ENCODE results near the gene DNAJC15. TPM values are rescaled to one million over a fixed set of nuclear protein-coding genes. Genes with fewer than 3 reads are reported as not detected.

Gene DNAJC15
- total RNA-seq, 2 experiments from 2014 or later: 12.3 to 14.2 TPM

GRCh38 chr13:43129511-43130110, 106.2 kb downstream of the DNAJC15 start:
- Mint-ChIP-seq H3K36me3 (ENCODE audit: low read depth) (no peaks in the 10 kb centered on the region), H3K4me3 (no peak overlapping the region), H3K4me1 (ENCODE audit: low read depth) (peaks cover 15% of the 10 kb centered on the region), H3K9me3 (ENCODE audit: insufficient read depth) (no peaks in the 10 kb centered on the region), H3K27ac (no peak overlapping the region), H3K27me3 (ENCODE audit: low read depth) (peaks cover 5% of the 10 kb centered on the region)
- POLR2A ChIA-PET: interaction anchor here (0.6 kb wide), 1 partner anchor 233 kb away, joined by 5 read pairs; no protein-coding TSS in a partner anchor
- DNase-seq: no peak
- CTCF ChIA-PET: interaction anchor here (0.6 to 1.1 kb wide), 2 partner anchors 12 to 824 kb away, joined by 3 to 4 read pairs; no protein-coding TSS in a partner anchor
- no peak for ATAC-seq

- peaks cover 11% of the 10 kb centered on the region for H3K4me1 Mint-ChIP-seq (ENCODE audit: low read depth)
- DNase-seq: no peak
- no peak for ATAC-seq
- no peaks in the 10 kb centered on the region for H3K36me3 Mint-ChIP-seq (ENCODE audit: low read depth)
- H3K9me3 Mint-ChIP-seq (ENCODE audit: insufficient read depth): no peaks in the 10 kb centered on the region
- peaks cover 5% of the 10 kb centered on the region for H3K27me3 Mint-ChIP-seq (ENCODE audit: low read depth)
- CTCF ChIA-PET: interaction anchor here (0.8 to 1.4 kb wide), 2 partner anchors 47 to 163 kb away, joined by 3 to 6 read pairs; no protein-coding TSS in a partner anchor
- POLR2A ChIA-PET: no interaction called here
- no peak overlapping the region for H3K4me3 Mint-ChIP-seq
- H3K27ac Mint-ChIP-seq: no peak overlapping the region
Observed at GRCh38 chr13:43132257-43132656, 108.9 kb downstream of the DNAJC15 start.

- H3K4me3 Mint-ChIP-seq: no peak overlapping the region
- ATAC-seq (no peak), DNase-seq (no peak)
- ChIA-PET CTCF (interaction anchor here (1.4 kb wide), 1 partner anchor 164 kb away, joined by 6 read pairs; no protein-coding TSS in a partner anchor), POLR2A (no interaction called here)
- no peaks in the 10 kb centered on the region for H3K36me3 Mint-ChIP-seq (ENCODE audit: low read depth)
- H3K4me1 Mint-ChIP-seq (ENCODE audit: low read depth): peaks cover 5% of the 10 kb centered on the region
- H3K27me3 Mint-ChIP-seq (ENCODE audit: low read depth): peaks cover 8% of the 10 kb centered on the region
- H3K9me3 Mint-ChIP-seq (ENCODE audit: insufficient read depth): no peaks in the 10 kb centered on the region
- H3K27ac Mint-ChIP-seq: no peak overlapping the region
Observed at GRCh38 chr13:43132911-43133310, 109.5 kb downstream of the DNAJC15 start.

- H3K36me3 Mint-ChIP-seq (ENCODE audit: low read depth): no peaks in the 10 kb centered on the region
- DNase-seq: no peak
- ChIA-PET CTCF (no interaction called here), POLR2A (no interaction called here)
- H3K4me3 Mint-ChIP-seq: no peak overlapping the region
- H3K4me1 Mint-ChIP-seq (ENCODE audit: low read depth): no peaks in the 10 kb centered on the region
- H3K27me3 Mint-ChIP-seq (ENCODE audit: low read depth): peaks cover 12% of the 10 kb centered on the region
- no peaks in the 10 kb centered on the region for H3K9me3 Mint-ChIP-seq (ENCODE audit: insufficient read depth)
- no peak for ATAC-seq
- no peak overlapping the region for H3K27ac Mint-ChIP-seq
Observed at GRCh38 chr13:43133792-43134191, 110.4 kb downstream of the DNAJC15 start.

- Mint-ChIP-seq H3K4me3 (no peak overlapping the region), H3K27me3 (ENCODE audit: low read depth) (peaks cover 9% of the 10 kb centered on the region), H3K9me3 (ENCODE audit: insufficient read depth) (no peaks in the 10 kb centered on the region), H3K36me3 (ENCODE audit: low read depth) (no peaks in the 10 kb centered on the region), H3K27ac (no peak overlapping the region), H3K4me1 (ENCODE audit: low read depth) (no peaks in the 10 kb centered on the region)
- DNase-seq (no peak), ATAC-seq (no peak)
- ChIA-PET CTCF (no interaction called here), POLR2A (no interaction called here)
Observed at GRCh38 chr13:43134868-43135267, 111.5 kb downstream of the DNAJC15 start.

GRCh38 chr13:43135516-43135915, 112.1 kb downstream of the DNAJC15 start:
- no peaks in the 10 kb centered on the region for H3K4me1 Mint-ChIP-seq (ENCODE audit: low read depth)
- ATAC-seq (no peak), DNase-seq (no peak)
- no peaks in the 10 kb centered on the region for H3K36me3 Mint-ChIP-seq (ENCODE audit: low read depth)
- no peak overlapping the region for H3K4me3 Mint-ChIP-seq
- CTCF ChIA-PET: no interaction called here
- no peaks in the 10 kb centered on the region for H3K9me3 Mint-ChIP-seq (ENCODE audit: insufficient read depth)
- H3K27ac Mint-ChIP-seq: no peak overlapping the region
- H3K27me3 Mint-ChIP-seq (ENCODE audit: low read depth): peaks cover 9% of the 10 kb centered on the region
- POLR2A ChIA-PET: no interaction called here

- ChIA-PET POLR2A (no interaction called here), CTCF (no interaction called here)
- no peaks in the 10 kb centered on the region for H3K9me3 Mint-ChIP-seq (ENCODE audit: insufficient read depth)
- ATAC-seq (no peak), DNase-seq (no peak)
- no peak overlapping the region for H3K27ac Mint-ChIP-seq
- no peak overlapping the region for H3K4me3 Mint-ChIP-seq
- peaks cover 7% of the 10 kb centered on the region for H3K27me3 Mint-ChIP-seq (ENCODE audit: low read depth)
- H3K4me1 Mint-ChIP-seq (ENCODE audit: low read depth): no peaks in the 10 kb centered on the region
- H3K36me3 Mint-ChIP-seq (ENCODE audit: low read depth): no peaks in the 10 kb centered on the region
Observed at GRCh38 chr13:43136920-43137575, 113.7 kb downstream of the DNAJC15 start.

- no peak for DNase-seq
- ATAC-seq: no peak
- H3K4me3 Mint-ChIP-seq: no peak overlapping the region
- CTCF ChIA-PET: no interaction called here
- no peak overlapping the region for H3K27ac Mint-ChIP-seq
- POLR2A ChIA-PET: interaction anchor here (0.6 kb wide), 1 partner anchor 665 kb away, joined by 3 read pairs; no protein-coding TSS in a partner anchor
- no peaks in the 10 kb centered on the region for H3K4me1 Mint-ChIP-seq (ENCODE audit: low read depth)
- H3K27me3 Mint-ChIP-seq (ENCODE audit: low read depth): peaks cover 7% of the 10 kb centered on the region
- no peaks in the 10 kb centered on the region for H3K36me3 Mint-ChIP-seq (ENCODE audit: low read depth)
- H3K9me3 Mint-ChIP-seq (ENCODE audit: insufficient read depth): no peaks in the 10 kb centered on the region
Observed at GRCh38 chr13:43139211-43139610, 115.8 kb downstream of the DNAJC15 start.

- ATAC-seq (no peak), DNase-seq (no peak)
- Mint-ChIP-seq H3K4me1 (ENCODE audit: low read depth) (no peaks in the 10 kb centered on the region), H3K4me3 (no peak overlapping the region), H3K36me3 (ENCODE audit: low read depth) (no peaks in the 10 kb centered on the region), H3K27me3 (ENCODE audit: low read depth) (peaks cover 7% of the 10 kb centered on the region), H3K9me3 (ENCODE audit: insufficient read depth) (no peaks in the 10 kb centered on the region), H3K27ac (no peak overlapping the region)
- ChIA-PET CTCF (no interaction called here), POLR2A (no interaction called here)
Observed at GRCh38 chr13:43139921-43140320, 116.5 kb downstream of the DNAJC15 start.

- Mint-ChIP-seq H3K27ac (no peak overlapping the region), H3K36me3 (ENCODE audit: low read depth) (no peaks in the 10 kb centered on the region), H3K4me3 (no peak overlapping the region), H3K9me3 (ENCODE audit: insufficient read depth) (no peaks in the 10 kb centered on the region), H3K4me1 (ENCODE audit: low read depth) (no peaks in the 10 kb centered on the region), H3K27me3 (ENCODE audit: low read depth) (peaks cover 7% of the 10 kb centered on the region)
- CTCF ChIA-PET: interaction anchor here (1.3 kb wide), 1 partner anchor 546 kb away, joined by 5 read pairs; no protein-coding TSS in a partner anchor
- ATAC-seq (no peak), DNase-seq (no peak)
- POLR2A ChIA-PET: no interaction called here
Observed at GRCh38 chr13:43140985-43141384, 117.6 kb downstream of the DNAJC15 start.

GRCh38 chr13:43141685-43142084, 118.3 kb downstream of the DNAJC15 start:
- no peaks in the 10 kb centered on the region for H3K4me1 Mint-ChIP-seq (ENCODE audit: low read depth)
- H3K36me3 Mint-ChIP-seq (ENCODE audit: low read depth): no peaks in the 10 kb centered on the region
- no peak overlapping the region for H3K27ac Mint-ChIP-seq
- H3K27me3 Mint-ChIP-seq (ENCODE audit: low read depth): peaks cover 12% of the 10 kb centered on the region
- H3K4me3 Mint-ChIP-seq: no peak overlapping the region
- no peaks in the 10 kb centered on the region for H3K9me3 Mint-ChIP-seq (ENCODE audit: insufficient read depth)
- ATAC-seq: no peak
- POLR2A ChIA-PET: interaction anchor here (0.6 kb wide), 1 partner anchor 27 kb away, joined by 3 read pairs; no protein-coding TSS in a partner anchor
- CTCF ChIA-PET: interaction anchor here (1.3 kb wide), 1 partner anchor 546 kb away, joined by 5 read pairs; no protein-coding TSS in a partner anchor
- no peak for DNase-seq

- no peak overlapping the region for H3K4me3 Mint-ChIP-seq
- no peaks in the 10 kb centered on the region for H3K36me3 Mint-ChIP-seq (ENCODE audit: low read depth)
- ChIA-PET POLR2A (no interaction called here), CTCF (no interaction called here)
- H3K9me3 Mint-ChIP-seq (ENCODE audit: insufficient read depth): no peaks in the 10 kb centered on the region
- no peak overlapping the region for H3K27ac Mint-ChIP-seq
- H3K27me3 Mint-ChIP-seq (ENCODE audit: low read depth): peaks cover 6% of the 10 kb centered on the region
- no peak for DNase-seq
- ATAC-seq: no peak
- H3K4me1 Mint-ChIP-seq (ENCODE audit: low read depth): no peaks in the 10 kb centered on the region
Observed at GRCh38 chr13:43143591-43143990, 120.2 kb downstream of the DNAJC15 start.

All from activated CD8-positive, alpha-beta T cell treated with anti-CD3 and anti-CD28 coated beads, Interleukin-2, amount 10 ng/mL, durations not matched to agents 7 days and 5 days (primary cell).